ENCODE measurements around the gene MAP4K4.

Gene MAP4K4

DNA sequence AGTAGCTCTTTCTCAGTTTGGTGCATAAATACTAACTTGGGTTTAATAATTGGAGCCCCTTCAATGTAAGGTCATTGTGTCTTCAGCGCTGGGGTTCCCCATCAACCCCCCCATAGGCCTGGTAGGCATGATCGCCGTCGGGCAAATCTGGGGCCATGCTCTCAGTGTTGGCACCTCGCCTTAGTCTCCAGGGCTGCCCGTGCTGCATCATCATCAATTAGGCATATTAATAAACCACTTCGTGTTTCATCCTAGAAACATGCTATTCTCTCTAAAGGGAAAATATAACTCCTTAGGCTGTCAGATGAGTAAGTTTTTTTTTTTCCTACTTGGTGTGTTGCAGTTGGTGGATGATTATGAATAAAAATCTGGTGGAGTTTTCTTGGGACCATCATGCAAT lies 197.5 kb downstream of the MAP4K4 start:
- no peaks in the 10 kb centered on the region for H3K9me2 ChIP-seq (replicated peaks; ENCODE audit: insufficient read depth, low read length)
- no peak overlapping the region for H3K4me2 ChIP-seq (ENCODE audit: low read depth, low read length, poor library complexity, severe bottlenecking)
- no peaks in the 10 kb centered on the region for H3K9me3 ChIP-seq (ENCODE audit: insufficient read depth, low read length)
- no peaks in the 10 kb centered on the region for H3K79me2 ChIP-seq (ENCODE audit: insufficient read depth, low read length)
- H3K27me3 ChIP-seq (ENCODE audit: low read length) = no peaks in the 10 kb centered on the region
- H3K4me3 ChIP-seq (ENCODE audit: insufficient read depth, low read length, poor library complexity, severe bottlenecking) = no peak overlapping the region
- no peak overlapping the region for H3K27ac ChIP-seq (ENCODE audit: low read depth, low read length)
- no peaks in the 10 kb centered on the region for H4K20me1 ChIP-seq (ENCODE audit: low read depth, low read length)
- H2AFZ ChIP-seq (ENCODE audit: low read depth, low read length, severe bottlenecking) = no peak overlapping the region
- no peaks in the 10 kb centered on the region for H3F3A ChIP-seq (ENCODE audit: insufficient read depth)
- H3K36me3 ChIP-seq (ENCODE audit: low read length) = peaks cover 26% of the 10 kb centered on the region
- no peak for TF ChIP-seq EZH2phosphoT487 (conservative IDR thresholded peaks at IDR 0.05; ENCODE audit: low read length)
- TF ChIP-seq, protein P1, sequence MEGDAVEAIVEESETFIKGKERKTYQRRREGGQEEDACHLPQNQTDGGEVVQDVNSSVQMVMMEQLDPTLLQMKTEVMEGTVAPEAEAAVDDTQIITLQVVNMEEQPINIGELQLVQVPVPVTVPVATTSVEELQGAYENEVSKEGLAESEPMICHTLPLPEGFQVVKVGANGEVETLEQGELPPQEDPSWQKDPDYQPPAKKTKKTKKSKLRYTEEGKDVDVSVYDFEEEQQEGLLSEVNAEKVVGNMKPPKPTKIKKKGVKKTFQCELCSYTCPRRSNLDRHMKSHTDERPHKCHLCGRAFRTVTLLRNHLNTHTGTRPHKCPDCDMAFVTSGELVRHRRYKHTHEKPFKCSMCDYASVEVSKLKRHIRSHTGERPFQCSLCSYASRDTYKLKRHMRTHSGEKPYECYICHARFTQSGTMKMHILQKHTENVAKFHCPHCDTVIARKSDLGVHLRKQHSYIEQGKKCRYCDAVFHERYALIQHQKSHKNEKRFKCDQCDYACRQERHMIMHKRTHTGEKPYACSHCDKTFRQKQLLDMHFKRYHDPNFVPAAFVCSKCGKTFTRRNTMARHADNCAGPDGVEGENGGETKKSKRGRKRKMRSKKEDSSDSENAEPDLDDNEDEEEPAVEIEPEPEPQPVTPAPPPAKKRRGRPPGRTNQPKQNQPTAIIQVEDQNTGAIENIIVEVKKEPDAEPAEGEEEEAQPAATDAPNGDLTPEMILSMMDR (IDR thresholded peaks at IDR 0.05; ENCODE audit: insufficient read depth, low read length, poor library complexity, severe bottlenecking) = no peak
- no peak overlapping the region for H3K9ac ChIP-seq (ENCODE audit: low read length)

- Histone ChIP-seq H3K27me3 (ENCODE audit: low read length) (no peaks in the 10 kb centered on the region), H3K27ac (ENCODE audit: low read depth, low read length) (no peak overlapping the region), H3K9me3 (ENCODE audit: insufficient read depth, low read length) (no peaks in the 10 kb centered on the region), H3F3A (ENCODE audit: insufficient read depth) (no peaks in the 10 kb centered on the region), H3K4me3 (ENCODE audit: insufficient read depth, low read length, poor library complexity, severe bottlenecking) (no peak overlapping the region), H3K9ac (ENCODE audit: low read length) (no peak overlapping the region), H3K9me2 (replicated peaks; ENCODE audit: insufficient read depth, low read length) (no peaks in the 10 kb centered on the region), H2AFZ (ENCODE audit: low read depth, low read length, severe bottlenecking) (no peak overlapping the region), H4K20me1 (ENCODE audit: low read depth, low read length) (no peaks in the 10 kb centered on the region), H3K4me2 (ENCODE audit: low read depth, low read length, poor library complexity, severe bottlenecking) (no peak overlapping the region), H3K36me3 (ENCODE audit: low read length) (peaks cover 26% of the 10 kb centered on the region), H3K79me2 (ENCODE audit: insufficient read depth, low read length) (no peaks in the 10 kb centered on the region)
- TF ChIP-seq, protein P1 (IDR thresholded peaks at IDR 0.05; ENCODE audit: insufficient read depth, low read length, poor library complexity, severe bottlenecking) = no peak
- no peak for TF ChIP-seq EZH2phosphoT487 (conservative IDR thresholded peaks at IDR 0.05; ENCODE audit: low read length)
These were observed 198.4 kb downstream of the MAP4K4 start for GRCh38 chr2:101895819-101896322.

- Histone ChIP-seq H3K36me3 (ENCODE audit: low read length) (peaks cover 18% of the 10 kb centered on the region; the same call in 1 of the 2 replicates), H2AFZ (ENCODE audit: low read depth, low read length, severe bottlenecking) (no peak overlapping the region), H4K20me1 (ENCODE audit: low read depth, low read length) (no peaks in the 10 kb centered on the region), H3K27me3 (ENCODE audit: low read length) (no peaks in the 10 kb centered on the region), H3K79me2 (ENCODE audit: insufficient read depth, low read length) (no peaks in the 10 kb centered on the region), H3K9ac (ENCODE audit: low read length) (no peak overlapping the region), H3K9me3 (ENCODE audit: insufficient read depth, low read length) (no peaks in the 10 kb centered on the region), H3F3A (ENCODE audit: insufficient read depth) (no peaks in the 10 kb centered on the region), H3K27ac (ENCODE audit: low read depth, low read length) (no peak overlapping the region), H3K4me2 (ENCODE audit: low read depth, low read length, poor library complexity, severe bottlenecking) (no peak overlapping the region), H3K4me3 (ENCODE audit: insufficient read depth, low read length, poor library complexity, severe bottlenecking) (no peak overlapping the region), H3K9me2 (replicated peaks; ENCODE audit: insufficient read depth, low read length) (no peaks in the 10 kb centered on the region)
- TF ChIP-seq EZH2phosphoT487 (conservative IDR thresholded peaks at IDR 0.05; ENCODE audit: low read length) = no peak
- TF ChIP-seq, protein P1 (IDR thresholded peaks at IDR 0.05; ENCODE audit: insufficient read depth, low read length, poor library complexity, severe bottlenecking) = no peak
These were observed 199.8 kb downstream of the MAP4K4 start for GRCh38 chr2:101897301-101897700.
